KMS-11 (cell line): ENCODE measurements around the gene ASF1A.

Source experiments
- H2AFZ ChIP-seq: fragments of 200-600 bp; sonication (generic); 2 replicates; pipeline ENCODE4 v1.6.1; 2016; ENCODE audit warnings: antibody characterized with exemption, mixed run types, low read depth
- H3K27ac ChIP-seq: fragments of 200-600 bp; sonication (generic); 2 replicates; pipeline ENCODE4 v1.6.1; 2016; ENCODE audit warnings: mild to moderate bottlenecking, mixed run types
- H3K27me3 ChIP-seq: fragments of 200-600 bp; sonication (generic); 2 replicates; pipeline ENCODE4 v1.6.1; 2017; ENCODE audit warnings: mild to moderate bottlenecking, low read depth, mixed run types, moderate library complexity; ENCODE audit not compliant: insufficient read depth
- H3K36me3 ChIP-seq: fragments of 200-600 bp; sonication (generic); 2 replicates; pipeline ENCODE4 v1.6.1; 2017; ENCODE audit warnings: mild to moderate bottlenecking, mixed run types; ENCODE audit not compliant: insufficient read depth
- H3K4me1 ChIP-seq: fragments of 200-600 bp; sonication (generic); 2 replicates; pipeline ENCODE4 v1.6.1; 2016; ENCODE audit warnings: mild to moderate bottlenecking, low read depth, mixed run types; ENCODE audit not compliant: poor library complexity, severe bottlenecking
- H3K4me2 ChIP-seq: fragments of 200-600 bp; sonication (generic); 2 replicates; pipeline ENCODE4 v1.7.0; 2016; ENCODE audit warnings: mild to moderate bottlenecking, mixed run types
- H3K4me3 ChIP-seq: fragments of 200-600 bp; sonication (generic); IDR thresholded peaks from 2 replicates; pipeline ENCODE4 v1.6.1; 2017; ENCODE audit warnings: low read depth, low read length, mixed read lengths; ENCODE audit not compliant: insufficient read depth
- H3K79me2 ChIP-seq: fragments of 200-600 bp; sonication (generic); 2 replicates; pipeline ENCODE4 v1.6.1; 2016; ENCODE audit warnings: low read depth, mixed run types; ENCODE audit not compliant: insufficient read depth
- H3K9ac ChIP-seq: fragments of 200-600 bp; sonication (generic); 2 replicates; pipeline ENCODE4 v1.6.1; 2016; ENCODE audit warnings: mild to moderate bottlenecking, mixed run types
- H4K20me1 ChIP-seq: fragments of 200-600 bp; sonication (generic); 2 replicates; pipeline ENCODE4 v1.6.1; 2016; ENCODE audit warnings: mild to moderate bottlenecking, mixed run types; ENCODE audit not compliant: insufficient read depth
- TF ChIP-seq, protein P1 (sequence below): fragments of 200-600 bp; sonication (generic); conservative IDR thresholded peaks from 2 replicates; pipeline ENCODE4 v1.6.1; 2017; ENCODE audit warnings: low read depth, mild to moderate bottlenecking, antibody characterized with exemption, low read length, moderate library complexity, mixed read lengths

The ASF1A gene

DNA sequence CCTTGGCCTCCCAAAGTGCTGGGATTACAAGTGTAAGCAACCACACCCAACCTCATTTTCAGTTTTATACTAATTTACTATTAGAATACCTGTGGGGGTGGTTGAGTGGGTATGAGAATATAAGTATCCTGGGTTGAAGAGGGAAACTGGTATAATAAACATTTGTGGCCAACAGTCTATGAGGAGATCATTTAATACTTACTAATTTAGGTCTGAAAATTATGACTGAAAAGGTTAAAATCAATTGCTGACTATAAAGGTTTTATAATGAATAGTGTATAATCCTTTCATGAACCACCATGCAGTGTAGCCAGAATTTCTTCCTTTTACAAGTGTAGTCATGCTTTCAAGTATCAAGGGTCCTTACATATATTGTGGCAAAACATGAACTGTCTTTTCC, 11.1 kb downstream of the ASF1A start:
- Histone ChIP-seq H3K9ac (no peak overlapping the region), H3K36me3 (no peaks in the 10 kb centered on the region; the same call in 1 of the 2 replicates), H3K27ac (no peak overlapping the region), H2AFZ (no peak overlapping the region), H3K4me2 (no peak overlapping the region), H3K4me1 (peaks cover 16% of the 10 kb centered on the region), H3K4me3 (no peak overlapping the region), H3K79me2 (peaks cover 24% of the 10 kb centered on the region), H4K20me1 (no peaks in the 10 kb centered on the region), H3K27me3 (no peaks in the 10 kb centered on the region)
- TF ChIP-seq, protein P1, sequence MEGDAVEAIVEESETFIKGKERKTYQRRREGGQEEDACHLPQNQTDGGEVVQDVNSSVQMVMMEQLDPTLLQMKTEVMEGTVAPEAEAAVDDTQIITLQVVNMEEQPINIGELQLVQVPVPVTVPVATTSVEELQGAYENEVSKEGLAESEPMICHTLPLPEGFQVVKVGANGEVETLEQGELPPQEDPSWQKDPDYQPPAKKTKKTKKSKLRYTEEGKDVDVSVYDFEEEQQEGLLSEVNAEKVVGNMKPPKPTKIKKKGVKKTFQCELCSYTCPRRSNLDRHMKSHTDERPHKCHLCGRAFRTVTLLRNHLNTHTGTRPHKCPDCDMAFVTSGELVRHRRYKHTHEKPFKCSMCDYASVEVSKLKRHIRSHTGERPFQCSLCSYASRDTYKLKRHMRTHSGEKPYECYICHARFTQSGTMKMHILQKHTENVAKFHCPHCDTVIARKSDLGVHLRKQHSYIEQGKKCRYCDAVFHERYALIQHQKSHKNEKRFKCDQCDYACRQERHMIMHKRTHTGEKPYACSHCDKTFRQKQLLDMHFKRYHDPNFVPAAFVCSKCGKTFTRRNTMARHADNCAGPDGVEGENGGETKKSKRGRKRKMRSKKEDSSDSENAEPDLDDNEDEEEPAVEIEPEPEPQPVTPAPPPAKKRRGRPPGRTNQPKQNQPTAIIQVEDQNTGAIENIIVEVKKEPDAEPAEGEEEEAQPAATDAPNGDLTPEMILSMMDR = no peak

DNA sequence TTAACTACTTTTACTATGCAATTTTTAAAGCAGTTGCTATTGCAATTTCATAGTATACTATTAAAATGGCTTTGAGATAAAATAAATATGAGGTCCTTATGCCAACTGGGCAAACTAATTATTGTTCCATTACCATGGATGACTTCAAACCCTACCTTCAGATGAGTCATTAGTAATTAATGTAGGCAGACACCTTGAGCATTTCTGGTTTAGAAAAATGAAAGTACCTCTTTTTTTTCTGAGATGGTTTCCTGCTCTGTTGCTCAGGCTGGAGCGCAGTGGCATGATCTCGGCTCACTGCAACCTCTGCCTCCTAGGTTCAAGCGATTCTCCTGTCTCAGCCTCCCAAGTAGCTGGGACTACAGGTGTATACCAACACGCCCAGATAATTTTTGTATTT, 11.9 kb downstream of the ASF1A start:
- H3K27me3 ChIP-seq = no peaks in the 10 kb centered on the region
- TF ChIP-seq, protein P1 = no peak

DNA sequence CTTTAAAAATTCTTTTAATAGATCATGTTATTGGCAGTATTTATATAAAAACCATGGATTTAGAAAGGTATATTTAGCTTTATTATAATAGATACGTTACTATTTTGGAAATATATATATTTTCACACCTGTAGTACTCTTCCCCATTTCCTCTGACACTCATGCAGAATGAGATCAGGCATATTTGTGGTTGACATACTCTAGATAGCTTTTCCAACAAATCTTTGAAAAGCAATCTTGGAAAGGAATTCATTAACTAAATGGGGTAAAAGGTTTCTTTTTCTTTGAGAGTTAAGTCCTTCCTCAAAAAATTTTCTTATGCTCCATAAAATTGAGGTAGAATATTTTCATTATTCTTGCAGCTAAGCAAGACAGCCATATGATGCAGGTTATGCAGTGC, 14.5 kb downstream of the ASF1A start:
- Histone ChIP-seq H4K20me1 (no peaks in the 10 kb centered on the region), H3K27me3 (no peaks in the 10 kb centered on the region), H3K79me2 (no peaks in the 10 kb centered on the region; the same call in 1 of the 2 replicates), H3K27ac (no peak overlapping the region), H3K4me1 (no peaks in the 10 kb centered on the region), H3K9ac (no peak overlapping the region), H3K4me3 (no peak overlapping the region), H3K4me2 (no peak overlapping the region), H3K36me3 (no peaks in the 10 kb centered on the region; the same call in 1 of the 2 replicates), H2AFZ (no peak overlapping the region)
- TF ChIP-seq, protein P1 = no peak

More for the DNA sequence above, 11.9 kb downstream of the ASF1A start:
- no peaks in the 10 kb centered on the region; the same call in 1 of the 2 replicates for H3K36me3 ChIP-seq
- H3K79me2 ChIP-seq = peaks cover 16% of the 10 kb centered on the region
- no peak overlapping the region for H3K27ac ChIP-seq
- peaks cover 10% of the 10 kb centered on the region for H3K4me1 ChIP-seq
- no peak overlapping the region for H3K4me3 ChIP-seq
- H2AFZ ChIP-seq = no peak overlapping the region
- H4K20me1 ChIP-seq = no peaks in the 10 kb centered on the region
- H3K4me2 ChIP-seq = no peak overlapping the region
- H3K9ac ChIP-seq = no peak overlapping the region

DNA sequence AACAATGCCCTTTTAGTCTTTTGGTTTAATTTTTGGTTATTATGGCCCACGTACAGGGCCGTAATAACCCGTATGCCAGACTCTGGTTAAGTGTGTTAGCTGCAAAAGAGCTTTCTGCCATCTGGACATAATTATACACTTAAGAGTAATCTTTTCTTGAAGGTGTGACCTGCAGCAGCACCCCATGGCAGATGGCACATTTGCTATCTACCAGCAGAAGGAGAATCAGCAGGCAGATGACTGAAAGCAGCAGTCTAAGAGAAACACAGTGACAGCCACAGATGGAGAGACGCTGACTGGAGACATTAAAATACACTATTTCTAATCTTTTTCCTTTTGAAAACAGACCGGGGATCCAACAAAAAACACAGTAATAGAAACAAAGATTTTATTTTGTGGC, 18.7 kb downstream of the ASF1A start:
- H3K4me1 ChIP-seq = no peaks in the 10 kb centered on the region
- no peaks in the 10 kb centered on the region; the same call in 1 of the 2 replicates for H3K36me3 ChIP-seq
- H3K27me3 ChIP-seq = no peaks in the 10 kb centered on the region
- H3K4me3 ChIP-seq = no peak overlapping the region
- H3K79me2 ChIP-seq = no peaks in the 10 kb centered on the region
- TF ChIP-seq, protein P1 = no peak
- no peaks in the 10 kb centered on the region for H4K20me1 ChIP-seq
- H3K4me2 ChIP-seq = no peak overlapping the region
- H3K9ac ChIP-seq = no peak overlapping the region
- no peak overlapping the region for H2AFZ ChIP-seq
- H3K27ac ChIP-seq = no peak overlapping the region
